Endometrium (tissue), 2 donors: ENCODE data around the gene IVNS1ABP.
A peak's percentile ranks its signal among the peaks of the same experiment; 100 is the strongest.
"Not testable (repeated sequence)": the region's sequence is repeated elsewhere in the genome, so short reads cannot be mapped to it uniquely, and the experiment has no call there.

ENCODE experiments used
- FAIRE-seq: peaks from 2 replicates; lab custom pipeline; 2012; peaks lifted over from hg19 to GRCh38; lab: Jason Lieb, UNC
- donor health status: control.
- donor health status: control.

IVNS1ABP gene

GRCh38 chr1:185292237-185292636, 24.8 kb downstream of the IVNS1ABP start:
- FAIRE-seq, result peak; percentile 79

- FAIRE-seq, result no peak
Measured at GRCh38 chr1:185291652-185292051, 25.4 kb downstream of the IVNS1ABP start.

DNA sequence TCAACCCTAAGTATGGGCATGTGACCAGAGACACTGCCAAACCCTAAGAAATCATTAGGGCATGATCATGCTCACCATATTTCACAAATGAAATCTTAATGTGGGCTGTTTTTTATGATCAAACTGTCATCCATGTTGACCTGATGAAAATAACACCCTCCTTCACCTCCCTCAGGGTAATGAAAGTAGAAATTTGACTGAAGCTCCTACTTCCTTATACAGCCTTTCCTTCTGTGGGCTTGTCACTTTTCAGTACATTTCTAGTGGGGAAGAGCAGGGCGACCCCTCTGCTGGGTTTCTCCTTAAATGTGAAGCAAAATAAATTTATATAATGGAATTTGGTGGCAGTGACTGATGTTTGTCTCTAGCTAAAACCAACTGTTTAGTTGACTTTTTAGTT, 25.9 kb downstream of the IVNS1ABP start:
- FAIRE-seq, result no peak

GRCh38 chr1:185289880-185290279, 27.2 kb downstream of the IVNS1ABP start:
- FAIRE-seq, result no peak

GRCh38 chr1:185288435-185288834, 28.6 kb downstream of the IVNS1ABP start:
- no peak for FAIRE-seq

DNA sequence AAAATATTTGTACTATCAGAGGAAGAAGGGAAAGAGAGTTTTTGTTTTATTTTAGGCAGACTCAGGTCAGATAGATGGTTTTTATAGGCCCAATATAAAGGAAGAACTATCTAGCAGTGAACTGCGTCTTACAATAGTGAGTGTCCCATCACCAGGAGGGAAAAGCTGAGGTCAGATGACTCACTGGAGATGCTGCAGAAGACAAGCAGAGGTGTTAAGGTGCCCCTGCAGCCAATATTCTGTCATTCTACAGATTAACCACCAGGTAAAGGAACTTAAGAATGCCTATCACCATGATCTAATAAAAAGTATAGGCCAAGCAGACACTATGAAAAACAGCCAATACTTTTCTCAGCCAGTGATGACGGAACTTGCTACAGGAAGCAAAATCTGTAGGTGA, 29.6 kb downstream of the IVNS1ABP start:
- FAIRE-seq, result no peak

- FAIRE-seq, result no peak
Measured at GRCh38 chr1:185284533-185285276, 32.3 kb downstream of the IVNS1ABP start.

- no peak for FAIRE-seq
Measured at GRCh38 chr1:185284116-185284515, 32.9 kb downstream of the IVNS1ABP start.

GRCh38 chr1:185281245-185281644, 35.8 kb downstream of the IVNS1ABP start:
- FAIRE-seq, result no peak

GRCh38 chr1:185280589-185280988, 36.5 kb downstream of the IVNS1ABP start:
- FAIRE-seq, result no peak

GRCh38 chr1:185279571-185279970, 37.5 kb downstream of the IVNS1ABP start:
- no peak for FAIRE-seq

GRCh38 chr1:185271921-185272320, 45.1 kb downstream of the IVNS1ABP start:
- no peak for FAIRE-seq

GRCh38 chr1:185268352-185268751, 48.7 kb downstream of the IVNS1ABP start:
- FAIRE-seq, result no peak

- no peak for FAIRE-seq
Measured at GRCh38 chr1:185267701-185268100, 49.3 kb downstream of the IVNS1ABP start.

GRCh38 chr1:185267301-185267700, 49.7 kb downstream of the IVNS1ABP start:
- no peak for FAIRE-seq

GRCh38 chr1:185265314-185265713, 51.7 kb downstream of the IVNS1ABP start:
- FAIRE-seq, result no peak

DNA sequence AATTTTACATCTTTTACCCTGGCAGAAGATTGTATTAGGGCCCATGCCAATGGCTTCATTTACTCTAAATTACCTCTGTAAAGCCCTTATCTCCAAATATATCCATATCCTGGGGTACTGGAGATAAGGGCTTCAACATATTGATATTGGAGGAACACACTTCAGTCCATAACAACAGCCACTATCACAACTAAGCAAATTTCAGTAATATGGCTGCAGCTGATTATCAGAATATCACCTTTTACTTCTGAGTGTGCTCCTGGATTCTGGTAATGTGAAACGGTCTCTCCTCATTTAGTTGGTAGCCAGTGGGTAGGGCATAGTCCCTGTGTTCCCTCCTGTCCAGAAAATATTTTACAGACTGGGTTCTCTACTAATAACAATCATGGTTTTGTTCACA, 53.3 kb downstream of the IVNS1ABP start:
- FAIRE-seq, result no peak

DNA sequence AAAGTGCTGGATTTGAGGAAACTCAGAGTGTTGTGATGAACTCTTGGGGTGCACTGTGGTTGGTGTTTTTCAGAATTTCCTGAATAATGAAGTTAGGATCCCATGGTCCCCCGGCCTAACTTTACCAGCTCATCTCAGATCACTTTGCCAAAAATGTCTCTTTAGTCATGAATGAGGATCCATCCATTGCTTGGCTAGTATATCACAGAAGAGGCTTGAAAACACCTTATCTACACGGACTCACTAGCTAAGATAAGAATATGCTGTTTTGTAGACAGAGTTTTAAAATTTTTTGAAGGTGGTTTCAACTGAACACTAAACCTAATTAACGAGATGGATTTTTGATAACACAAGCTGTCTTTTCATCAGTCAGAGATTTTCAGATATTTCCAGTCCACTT, 53.8 kb downstream of the IVNS1ABP start:
- FAIRE-seq, result no peak

DNA sequence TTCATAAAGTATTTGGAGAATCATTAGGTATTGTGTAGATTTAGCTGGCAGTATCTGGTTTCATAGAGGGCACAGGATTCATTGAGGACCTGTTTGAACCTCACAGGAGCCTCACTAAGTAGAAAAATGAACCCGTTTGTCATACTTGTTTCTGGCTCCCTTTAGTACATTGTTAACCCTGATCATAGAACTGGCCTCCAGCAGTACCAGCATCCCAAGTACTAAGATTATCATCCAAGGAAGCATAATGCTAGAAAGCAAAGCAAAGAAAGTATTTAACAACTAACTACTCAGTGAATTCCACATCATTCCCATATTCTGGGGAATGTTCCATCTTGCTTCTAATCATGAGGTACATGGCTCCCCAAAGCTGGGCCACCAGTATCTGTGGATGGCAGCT, 54.9 kb downstream of the IVNS1ABP start:
- no peak for FAIRE-seq

- FAIRE-seq, result no peak
Measured at GRCh38 chr1:185260611-185261010, 56.4 kb downstream of the IVNS1ABP start.

DNA sequence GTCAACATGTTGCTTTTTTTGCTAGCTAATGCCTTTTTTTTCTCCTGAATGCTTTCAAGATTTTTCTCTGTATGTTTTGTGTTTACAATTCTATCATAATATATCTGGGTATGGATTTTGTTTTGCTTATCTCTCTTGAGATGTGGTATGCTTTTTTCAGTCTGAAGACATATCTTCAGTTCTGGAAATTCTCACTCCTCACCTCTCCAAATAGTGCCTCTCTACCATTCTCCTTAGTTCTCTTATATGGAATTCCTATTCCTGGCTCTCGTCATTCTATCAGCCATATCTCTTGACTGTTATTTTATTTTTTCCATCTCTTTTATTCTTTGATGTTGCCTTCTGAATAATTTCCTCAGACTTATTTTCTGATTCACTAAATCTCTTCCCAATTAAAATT, 58.4 kb downstream of the IVNS1ABP start:
- FAIRE-seq, result no peak

DNA sequence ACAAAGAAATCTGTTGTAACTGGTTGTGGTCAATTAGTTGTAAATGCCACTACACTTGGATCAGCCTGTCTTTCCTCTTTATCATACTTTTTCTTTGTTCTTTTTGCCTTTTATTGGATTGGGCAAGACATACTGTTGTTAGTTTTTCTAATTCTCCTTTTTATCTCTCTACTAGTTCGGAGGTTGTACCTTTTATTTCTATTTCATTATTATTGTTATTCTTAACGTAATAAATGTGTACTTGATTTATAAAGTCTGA, 59.2 kb downstream of the IVNS1ABP start:
- FAIRE-seq, result peak; percentile 72

DNA sequence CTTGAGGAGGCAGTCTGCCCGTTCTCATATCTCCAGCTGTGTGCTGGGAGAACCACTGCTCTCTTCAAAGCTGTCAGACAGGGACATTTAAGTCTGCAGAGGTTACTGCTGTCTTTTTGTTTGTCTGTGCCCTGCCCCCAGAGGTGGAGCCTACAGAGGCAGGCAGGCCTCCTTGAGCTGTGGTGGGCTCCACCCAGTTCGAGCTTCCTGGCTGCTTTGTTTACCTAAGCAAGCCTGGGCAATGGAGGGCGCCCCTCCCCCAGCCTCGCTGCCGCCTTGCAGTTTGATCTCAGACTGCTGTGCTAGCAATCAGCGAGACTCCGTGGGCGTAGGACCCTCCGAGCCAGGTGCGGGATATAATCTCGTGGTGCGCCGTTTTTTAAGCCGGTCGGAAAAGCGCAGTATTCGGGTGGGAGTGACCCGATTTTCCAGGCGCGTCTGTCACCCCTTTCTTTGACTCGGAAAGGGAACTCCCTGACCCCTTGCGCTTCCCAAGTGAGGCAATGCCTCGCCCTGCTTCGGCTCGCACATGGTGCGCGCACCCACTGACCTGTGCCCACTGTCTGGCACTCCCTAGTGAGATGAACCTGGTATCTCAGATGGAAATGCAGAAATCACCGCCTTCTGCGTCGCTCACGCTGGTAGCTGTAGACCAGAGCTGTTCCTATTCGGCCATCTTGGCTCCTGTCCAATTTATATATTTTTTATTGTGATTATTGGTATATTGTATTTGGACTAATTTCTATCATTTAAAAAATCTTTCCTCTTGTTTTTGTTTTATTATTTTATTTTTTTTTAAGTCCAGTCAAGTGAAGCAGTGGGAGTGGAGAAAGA, 59.7 kb downstream of the IVNS1ABP start:
- not testable (repeated sequence) for FAIRE-seq

GRCh38 chr1:185255595-185255994, 61.4 kb downstream of the IVNS1ABP start:
- not testable (repeated sequence) for FAIRE-seq
